ENCODE results near the gene KIF3C. TPM values are rescaled to one million over a fixed set of nuclear protein-coding genes. Genes with fewer than 3 reads are reported as not detected.

KIF3C gene
- total and polyA plus RNA-seq, 3 donors from 2014 or later = 7.1 to 9.8 (median 8.7) TPM

DNA sequence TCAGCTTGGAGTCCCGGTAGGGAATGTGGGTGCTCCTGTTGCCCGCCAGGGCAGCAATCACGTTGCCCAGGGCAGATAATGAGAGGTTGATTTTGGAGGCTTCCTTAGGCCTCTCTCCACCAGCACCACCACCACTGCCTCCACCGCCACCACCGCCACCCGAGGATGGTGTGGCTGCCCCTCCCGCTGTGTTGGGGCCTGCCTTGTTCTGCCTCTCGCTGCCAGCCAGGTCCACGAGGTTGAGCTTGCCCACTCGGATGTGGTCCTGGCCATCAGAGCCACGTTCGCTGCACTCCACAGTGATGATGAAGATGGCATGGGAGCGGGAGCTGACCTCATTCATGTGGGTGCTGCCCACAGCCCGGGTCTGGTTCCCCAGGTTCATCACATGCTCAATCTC lies 1.3 kb downstream of the KIF3C start:
- 79 to 93% methylated on average over 2 to 14 of the region's 14 CpGs for WGBS, 2 donors
- TF ChIP-seq, protein P1, sequence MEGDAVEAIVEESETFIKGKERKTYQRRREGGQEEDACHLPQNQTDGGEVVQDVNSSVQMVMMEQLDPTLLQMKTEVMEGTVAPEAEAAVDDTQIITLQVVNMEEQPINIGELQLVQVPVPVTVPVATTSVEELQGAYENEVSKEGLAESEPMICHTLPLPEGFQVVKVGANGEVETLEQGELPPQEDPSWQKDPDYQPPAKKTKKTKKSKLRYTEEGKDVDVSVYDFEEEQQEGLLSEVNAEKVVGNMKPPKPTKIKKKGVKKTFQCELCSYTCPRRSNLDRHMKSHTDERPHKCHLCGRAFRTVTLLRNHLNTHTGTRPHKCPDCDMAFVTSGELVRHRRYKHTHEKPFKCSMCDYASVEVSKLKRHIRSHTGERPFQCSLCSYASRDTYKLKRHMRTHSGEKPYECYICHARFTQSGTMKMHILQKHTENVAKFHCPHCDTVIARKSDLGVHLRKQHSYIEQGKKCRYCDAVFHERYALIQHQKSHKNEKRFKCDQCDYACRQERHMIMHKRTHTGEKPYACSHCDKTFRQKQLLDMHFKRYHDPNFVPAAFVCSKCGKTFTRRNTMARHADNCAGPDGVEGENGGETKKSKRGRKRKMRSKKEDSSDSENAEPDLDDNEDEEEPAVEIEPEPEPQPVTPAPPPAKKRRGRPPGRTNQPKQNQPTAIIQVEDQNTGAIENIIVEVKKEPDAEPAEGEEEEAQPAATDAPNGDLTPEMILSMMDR (IDR thresholded peaks at IDR 0.05) = no peak
- TF ChIP-seq POLR2A (IDR thresholded peaks at IDR 0.05) = no peak
- Histone ChIP-seq H3K4me1 (peaks cover 6% of the 10 kb centered on the region), H3K36me3 (ENCODE audit: low read depth, missing control alignments) (no peaks in the 10 kb centered on the region), H3K27ac (no peak overlapping the region), H3K4me3 (no peak overlapping the region), H3K27me3 (no peaks in the 10 kb centered on the region), H3K9me3 (no peaks in the 10 kb centered on the region)
- intact Hi-C loops (cut with DNase I; ENCODE audit: low total_unique reads) = no loop called here
- DNase-seq = no peak

DNA sequence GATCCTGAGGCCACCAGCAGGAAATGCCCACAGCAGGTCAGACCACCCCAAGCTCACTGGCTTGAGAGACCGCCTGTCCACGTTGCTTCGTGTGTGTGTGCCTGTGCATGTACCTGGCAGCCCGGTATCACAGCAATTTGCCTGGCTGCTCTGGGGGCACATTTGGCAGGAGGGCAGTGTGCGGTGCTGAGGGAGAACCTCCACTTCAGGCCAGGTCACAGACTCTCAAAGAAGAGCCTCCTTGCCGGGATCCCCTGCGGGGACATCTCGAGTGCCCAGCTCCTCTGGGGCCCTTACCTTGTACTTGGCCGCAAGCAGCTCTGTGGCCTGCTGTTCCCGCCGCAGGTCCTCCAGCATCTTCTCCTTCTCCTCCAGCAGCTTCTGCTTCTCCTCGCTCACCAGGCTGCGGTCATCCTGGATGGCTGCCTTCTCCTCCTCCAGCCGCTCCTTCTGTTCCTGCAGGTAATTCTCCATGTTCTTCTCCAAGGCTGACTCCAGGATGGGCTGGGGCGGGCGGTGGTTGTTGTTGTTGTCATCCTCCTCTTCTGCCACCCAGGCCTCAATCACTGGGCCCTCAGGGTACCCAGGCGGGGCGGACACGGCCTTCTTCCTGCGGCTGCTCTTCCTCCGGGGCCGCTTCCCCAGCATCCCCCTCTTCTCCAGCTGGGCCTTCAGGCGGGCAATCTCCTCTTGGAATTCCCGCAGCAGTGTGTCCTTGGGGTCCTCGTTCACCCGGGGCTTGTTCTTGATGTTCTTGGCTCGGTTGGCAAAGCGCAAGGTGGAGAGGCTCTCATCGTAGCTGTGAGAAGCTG lies 2.0 kb downstream of the KIF3C start:
- no peaks in the 10 kb centered on the region for H3K27me3 ChIP-seq
- DNase-seq = no peak
- H3K36me3 ChIP-seq (ENCODE audit: low read depth, missing control alignments) = no peaks in the 10 kb centered on the region
- no peak overlapping the region for H3K4me3 ChIP-seq
- H3K27ac ChIP-seq = no peak overlapping the region
- intact Hi-C loops (cut with DNase I; ENCODE audit: low total_unique reads) = no loop called here
- TF ChIP-seq, protein P1 (IDR thresholded peaks at IDR 0.05) = no peak
- TF ChIP-seq POLR2A (IDR thresholded peaks at IDR 0.05) = no peak
- peaks cover 6% of the 10 kb centered on the region for H3K4me1 ChIP-seq
- 94 to 95% methylated on average over 28 to 29 of the region's 29 CpGs for WGBS, 2 donors
- no peaks in the 10 kb centered on the region for H3K9me3 ChIP-seq

DNA sequence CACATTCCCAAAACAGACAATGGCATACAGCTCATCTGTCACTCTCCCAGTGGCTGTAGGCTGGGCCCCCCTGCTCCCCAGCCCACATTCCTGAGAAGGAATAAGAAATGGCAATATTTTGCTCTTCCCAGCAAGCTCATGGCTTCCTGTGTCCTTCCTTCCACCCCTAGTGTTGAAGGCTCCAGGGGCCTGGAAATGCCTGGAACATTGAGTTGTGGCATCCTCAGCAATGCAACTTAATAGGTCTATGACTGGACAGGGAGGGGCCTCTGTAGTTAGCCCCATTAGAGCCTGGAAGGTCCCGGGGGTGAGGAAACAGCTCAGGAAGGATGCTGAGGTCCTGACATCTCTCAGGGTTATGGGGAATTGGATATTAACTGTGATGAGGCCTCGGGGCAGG lies 3.3 kb downstream of the KIF3C start:
- no peak overlapping the region for H3K4me3 ChIP-seq

DNA sequence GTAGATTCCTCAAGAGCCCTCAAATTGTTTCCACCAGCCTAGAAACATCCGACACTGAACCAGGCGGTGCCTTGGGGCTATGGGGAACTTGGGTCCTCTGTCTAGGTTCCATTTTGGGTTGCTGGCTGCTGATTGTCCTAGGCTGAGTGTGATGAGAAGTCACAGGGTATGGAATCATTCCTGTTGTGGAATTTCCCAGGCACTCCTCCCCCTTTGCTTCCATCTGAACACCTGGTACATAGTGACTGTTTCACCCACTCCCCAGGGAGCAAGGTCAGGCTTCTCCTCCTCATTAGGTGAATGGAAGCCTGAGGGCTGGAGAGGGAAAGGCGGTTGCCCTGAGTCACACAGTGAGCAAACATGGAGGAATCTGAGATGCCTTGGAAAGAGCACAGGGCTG lies 4.5 kb downstream of the KIF3C start:
- TF ChIP-seq, protein P1 (IDR thresholded peaks at IDR 0.05) = no peak
- TF ChIP-seq POLR2A (IDR thresholded peaks at IDR 0.05) = no peak
- Histone ChIP-seq H3K9me3 (no peaks in the 10 kb centered on the region), H3K36me3 (ENCODE audit: low read depth, missing control alignments) (no peaks in the 10 kb centered on the region), H3K4me3 (no peak overlapping the region), H3K27ac (no peak overlapping the region), H3K4me1 (peaks cover 6% of the 10 kb centered on the region), H3K27me3 (no peaks in the 10 kb centered on the region)
- WGBS, 2 donors = 90 to 100% methylated on average over 2 to 3 of the region's 3 CpGs
- intact Hi-C loops (cut with DNase I; ENCODE audit: low total_unique reads) = no loop called here
- no peak for DNase-seq

More for the DNA sequence above, 3.3 kb downstream of the KIF3C start:
- 83 to 93% methylated on average over 2 of the region's 2 CpGs for WGBS, 2 donors
- Histone ChIP-seq H3K27ac (no peak overlapping the region), H3K27me3 (no peaks in the 10 kb centered on the region), H3K4me1 (peaks cover 6% of the 10 kb centered on the region), H3K36me3 (ENCODE audit: low read depth, missing control alignments) (no peaks in the 10 kb centered on the region), H3K9me3 (no peaks in the 10 kb centered on the region)
- DNase-seq = no peak
- TF ChIP-seq POLR2A (IDR thresholded peaks at IDR 0.05) = no peak
- TF ChIP-seq, protein P1 (IDR thresholded peaks at IDR 0.05) = no peak
- intact Hi-C loops (cut with DNase I; ENCODE audit: low total_unique reads) = no loop called here

All from testis (tissue), 3 donors.